Measurements from ENCODE around the gene CYP46A1.

GRCh38 chr14:99649219-99649618, 34.9 kb upstream of the CYP46A1 start:
- no peak for TF ChIP-seq CTCF (IDR thresholded peaks at IDR 0.05)
- no peak for TF ChIP-seq SIN3A (IDR thresholded peaks at IDR 0.05; ENCODE audit: borderline replicate concordance, insufficient read depth, low read depth, low read length)
- no peak for TF ChIP-seq POLR2AphosphoS5 (IDR thresholded peaks at IDR 0.05; ENCODE audit: low read depth, low read length)
- no peak for TF ChIP-seq REST (IDR thresholded peaks at IDR 0.05; ENCODE audit: insufficient read depth in 1 of 2, low read depth in 2 of 2, low read length in 1 of 2)
- no peak for TF ChIP-seq TCF7L2 (IDR thresholded peaks at IDR 0.05; ENCODE audit: low read depth, low read length)

Measured in Panc1 (cell line).